COLO668 (cell line): ENCODE results near the gene GJE1.

ENCODE experiments used
- DNase-seq: peaks from one replicate; lab custom pipeline; 2025; ENCODE audit not compliant: unreplicated experiment; lab: John Stamatoyannopoulos, UW

GJE1 gene

DNA sequence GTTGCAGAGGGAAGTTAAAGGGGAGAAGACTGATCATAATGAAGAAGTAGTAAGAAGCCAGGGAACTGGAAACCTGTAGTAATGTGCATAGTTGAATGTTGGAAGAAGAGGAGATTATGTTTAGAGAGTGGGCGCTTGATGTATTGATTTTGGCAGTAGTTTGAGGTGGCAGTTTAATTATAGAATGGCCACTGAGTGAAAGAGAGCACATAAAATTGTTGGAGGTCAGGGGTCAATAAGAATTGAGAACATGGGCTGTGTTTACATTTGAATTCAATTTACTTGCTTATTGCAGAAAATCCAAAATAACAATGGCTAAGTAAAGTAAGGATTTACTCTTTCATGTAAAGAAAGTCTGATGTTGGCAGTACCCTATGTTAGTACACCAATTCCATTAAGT lies 30.1 kb downstream of the GJE1 start:
- DNase-seq = no peak

GRCh38 chr6:142165227-142165626 lies 32.5 kb downstream of the GJE1 start:
- no peak for DNase-seq

- no peak for DNase-seq
Observed at GRCh38 chr6:142167071-142167470, 34.3 kb downstream of the GJE1 start.

- no peak for DNase-seq
Observed at GRCh38 chr6:142167486-142167885, 34.8 kb downstream of the GJE1 start.

DNA sequence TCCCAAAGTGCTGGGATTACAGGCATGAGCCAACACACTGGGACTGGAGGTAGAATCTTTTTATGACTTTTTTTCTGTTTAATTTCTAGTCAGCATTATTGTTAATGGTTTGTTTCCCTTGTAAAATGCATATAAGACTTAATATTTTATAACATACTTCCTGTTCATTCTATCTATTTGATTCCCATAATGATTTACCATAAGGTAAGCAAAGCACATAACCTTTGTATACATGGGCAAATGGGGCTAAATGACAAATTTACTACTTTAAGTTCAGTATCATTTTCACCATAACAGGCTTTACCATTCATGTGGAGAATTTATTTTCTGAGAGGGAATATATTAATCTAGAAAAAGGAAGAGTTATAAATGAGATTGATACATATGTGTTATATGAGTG lies 38.6 kb downstream of the GJE1 start:
- DNase-seq = no peak

- no peak for DNase-seq
Observed at GRCh38 chr6:142172758-142173157, 40.0 kb downstream of the GJE1 start.

GRCh38 chr6:142173980-142174379 lies 41.3 kb downstream of the GJE1 start:
- no peak for DNase-seq

DNA sequence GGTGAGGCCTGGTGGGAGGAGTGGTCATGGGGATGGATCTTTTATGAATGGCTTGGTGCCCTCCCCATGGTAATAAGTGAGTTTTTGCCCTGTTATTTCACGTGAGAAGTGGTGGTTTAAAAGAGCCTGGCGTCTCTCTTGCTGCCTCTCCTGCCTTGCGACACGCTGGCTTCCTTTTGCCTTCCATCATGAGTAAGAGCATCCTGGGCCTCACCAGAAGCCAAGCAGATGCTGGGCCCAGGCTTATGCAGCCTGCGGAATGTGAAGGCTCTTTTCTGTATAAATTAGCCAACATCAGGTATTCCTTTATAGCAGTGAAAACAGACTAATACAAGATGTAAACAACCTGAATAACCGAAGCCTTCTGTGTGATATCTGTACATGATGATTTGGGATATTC lies 42.0 kb downstream of the GJE1 start:
- DNase-seq = no peak

DNA sequence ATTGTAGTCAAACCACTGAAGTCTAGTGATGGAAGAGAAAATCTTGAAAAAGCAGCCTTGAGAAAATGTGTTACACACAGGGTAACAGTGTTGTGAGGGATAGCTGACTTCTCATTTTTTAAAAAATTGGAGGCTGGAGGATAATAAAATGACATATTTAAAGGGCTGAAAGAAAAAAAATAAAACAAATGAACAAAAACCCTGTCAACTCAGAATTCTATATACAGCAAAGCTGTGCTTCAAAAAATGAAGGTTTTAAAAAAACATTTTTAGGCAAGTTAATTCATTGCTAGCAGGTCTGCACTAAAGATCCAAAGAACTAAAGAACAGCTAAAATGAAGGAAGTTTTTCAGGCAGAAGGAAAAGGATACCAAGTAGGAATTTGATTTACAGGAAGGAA lies 45.4 kb downstream of the GJE1 start:
- DNase-seq = no peak

- no peak for DNase-seq
Observed at GRCh38 chr6:142182004-142182403, 49.3 kb downstream of the GJE1 start.

DNA sequence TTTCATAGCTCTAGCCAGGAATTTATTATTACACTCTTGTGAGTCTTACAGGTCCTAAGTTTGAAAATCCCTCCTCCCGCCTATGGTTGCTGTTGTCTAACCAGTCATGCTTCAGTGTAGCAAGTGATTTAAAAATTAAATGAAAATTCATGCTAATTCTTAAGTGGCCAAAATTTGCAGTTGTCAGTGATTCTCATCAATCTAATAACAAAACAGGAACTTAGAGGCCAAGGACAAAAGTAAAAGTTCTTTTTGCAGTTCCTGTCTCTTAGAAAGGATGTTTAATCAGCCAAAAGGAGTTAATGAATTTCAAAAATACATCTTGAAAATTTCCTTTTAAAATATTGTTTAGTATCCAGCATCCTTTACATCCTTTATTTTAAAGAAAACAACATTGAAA lies 50.6 kb downstream of the GJE1 start:
- no peak for DNase-seq

DNA sequence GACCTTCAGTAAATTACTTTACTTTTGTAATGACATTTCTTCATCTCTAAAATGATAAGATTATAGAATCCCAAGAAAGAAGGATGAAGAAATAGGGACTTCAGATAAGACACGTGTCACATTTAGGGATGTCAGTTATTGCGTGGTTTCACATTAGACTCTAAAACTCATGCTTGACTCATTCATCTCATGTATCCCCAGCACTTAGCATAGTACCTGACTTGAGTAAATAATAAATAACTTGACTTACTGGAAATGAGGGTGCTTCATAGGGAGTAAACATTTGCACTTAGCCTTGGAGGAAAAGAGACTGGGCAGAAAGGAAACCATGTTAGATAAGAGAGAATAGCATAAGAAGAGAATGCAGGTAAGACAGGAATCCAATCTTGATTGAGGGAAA lies 51.6 kb downstream of the GJE1 start:
- DNase-seq = no peak
